H1 (cell line): Measurements from ENCODE around the gene METRN. TPM values are rescaled to one million over a fixed set of nuclear protein-coding genes. Genes with fewer than 3 reads are reported as not detected.
A peak's percentile ranks its signal among the peaks of the same experiment; 100 is the strongest.

ENCODE experiments used
- BCL11A ChIP-seq, 2 experiments: IDR thresholded peaks; one replicate each; pipeline ENCODE4 v1.6.1; 2011; ENCODE audit warnings: low read depth in 2 of 2, low read length in 2 of 2, mild to moderate bottlenecking in 2 of 2
- CHD1 ChIP-seq: IDR thresholded peaks from 2 replicates; pipeline ENCODE4 v1.6.1; 2012; ENCODE audit warnings: low read depth, low read length, improper control_type of control experiment
- EP300 ChIP-seq, 2 experiments: IDR thresholded peaks; 1 replicate in 1 of 2; 2 replicates in 1 of 2; pipeline ENCODE4 v1.6.1; 2011 to 2012; ENCODE audit warnings: low read depth in 2 of 2, low read length in 2 of 2, mild to moderate bottlenecking in 2 of 2, borderline replicate concordance in 1 of 2, inconsistent platforms in 1 of 2, moderate library complexity in 1 of 2
- HDAC6 ChIP-seq: IDR thresholded peaks from one replicate; pipeline ENCODE4 v1.7.1; 2012; ENCODE audit warnings: low read depth, mild to moderate bottlenecking, inconsistent platforms, low read length, moderate library complexity
- POLR2AphosphoS5 ChIP-seq: IDR thresholded peaks from 2 replicates; pipeline ENCODE4 v1.6.1; 2011; ENCODE audit warnings: low read depth, low read length
- POU5F1 ChIP-seq: IDR thresholded peaks from 2 replicates; pipeline ENCODE4 v1.6.1; 2011; ENCODE audit warnings: low read depth, mild to moderate bottlenecking, low read length, moderate library complexity
- RAD21 ChIP-seq, 2 experiments: IDR thresholded peaks in 1 of 2; conservative IDR thresholded peaks in 1 of 2; 2 replicates each; pipeline ENCODE4 v1.6.1; 2011; ENCODE audit warnings: low read depth in 2 of 2, low read length in 2 of 2, improper control_type of control experiment in 1 of 2, inconsistent platforms in 1 of 2, mild to moderate bottlenecking in 1 of 2, moderate library complexity in 1 of 2
- RBBP5 ChIP-seq: IDR thresholded peaks from 2 replicates; pipeline ENCODE4 v1.7.1; 2012; ENCODE audit warnings: low read depth, mild to moderate bottlenecking, inconsistent platforms, low read length, moderate library complexity, borderline replicate concordance
- SUZ12 ChIP-seq: fragments of 200-600 bp; sonication (generic); IDR thresholded peaks from 2 replicates; pipeline ENCODE4 v1.6.1; 2012; ENCODE audit warnings: mild to moderate bottlenecking, inconsistent platforms, low read length, moderate library complexity, mixed read lengths
- YY1 ChIP-seq: IDR thresholded peaks from 2 replicates; pipeline ENCODE4 v1.6.1; 2011; ENCODE audit warnings: low read depth, mild to moderate bottlenecking, low read length
- polyA plus RNA-seq, 7 experiments: library from polyadenylated mRNA; depleted of rRNA in 3 of 7; stranded (reverse) in 5 of 7; unstranded in 2 of 7; fragments of >200 nt in 5 of 7; fragments of 200-250 nt in 2 of 7; gene quantifications; 1 replicate in 5 of 7; 2 replicates in 1 of 7; 4 replicates in 1 of 7; pipeline versions ENCODE4 v1.2.1 to v1.2.3, GENCODE V29; 2011 to 2013; ENCODE audit warnings: missing spikeins in 2 of 7, mixed read lengths in 2 of 7
- total RNA-seq: library from RNA; stranded (reverse); fragmentation: NEBNext Ultra II Directional; extraction: Animal tissue kit (Norgen Biotek cat#: 25700); gene quantifications from 2 replicates; pipeline ENCODE4 v1.2.1, GENCODE V29; 2021

METRN gene
- total and polyA plus RNA-seq, 2 of the 8 experiments (the other 6 are each of a cell fraction or from before 2014, with no cell fraction given): 18.7 to 25.8 TPM

DNA sequence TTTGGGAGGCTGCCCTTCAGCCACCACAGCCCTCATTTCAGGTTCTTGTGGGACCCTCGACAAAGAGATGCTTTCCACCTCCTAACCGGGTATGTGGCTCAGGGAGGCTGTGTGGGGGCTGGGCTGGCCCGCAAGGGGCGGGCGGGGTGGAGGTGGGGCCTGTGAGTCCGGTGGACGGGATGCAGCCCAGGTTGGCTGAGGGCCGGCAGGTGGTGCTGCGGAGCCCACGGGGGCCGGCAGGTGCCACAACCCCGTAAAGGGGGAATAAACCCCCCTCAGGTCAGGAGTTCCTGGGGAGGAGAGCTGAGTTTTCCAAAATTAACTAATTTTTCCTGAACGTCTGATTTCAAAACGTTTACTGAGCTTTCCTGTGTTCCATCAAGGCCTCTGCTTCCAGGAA is 30.8 kb downstream of the METRN start (continued):
- TF ChIP-seq POLR2AphosphoS5 (no peak), BCL11A (IDR thresholded peaks at IDR 0.05; ENCODE audit: low read depth in 2 of 2, low read length in 2 of 2) (no peak), RBBP5 (no peak), YY1 (no peak), SUZ12 (no peak), RAD21 (IDR thresholded peaks at IDR 0.05 in 1 of 2, conservative IDR thresholded peaks at IDR 0.05 in 1 of 2; ENCODE audit: low read depth in 2 of 2, low read length in 2 of 2) (peak; percentile 54 to 68), CHD1 (no peak), HDAC6 (no peak), EP300 (IDR thresholded peaks at IDR 0.05; ENCODE audit: borderline replicate concordance in 1 of 2, low read depth in 2 of 2, low read length in 2 of 2) (no peak), POU5F1 (no peak)
